DND-41 (cell line): ENCODE data around the gene RANBP17.

ENCODE experiments used
- ATAC-seq: fragments of 200-7000 bp; cut with Tn5 transposase; 3 replicates; pipeline ENCODE4 v1.9.1; 2021; ENCODE audit warnings: low read depth; ENCODE audit not compliant: insufficient read depth
- DNase-seq: peaks from one replicate; pipeline ENCODE4 v3.0.0-alpha.2; 2020
- H2AFZ ChIP-seq: 2 replicates; pipeline ENCODE4 v1.6.0; 2012; ENCODE audit warnings: low read depth, low read length
- H3K27ac ChIP-seq: 2 replicates; pipeline ENCODE4 v1.5.1; 2012; ENCODE audit warnings: low read length, inconsistent platforms
- H3K27me3 ChIP-seq: fragments of 200-600 bp; sonication (generic); 2 replicates; pipeline ENCODE4 v1.6.0; 2012; ENCODE audit warnings: low read length, mild to moderate bottlenecking, inconsistent platforms; ENCODE audit not compliant: insufficient read depth, poor library complexity
- H3K36me3 ChIP-seq: 2 replicates; pipeline ENCODE4 v1.5.1; 2012; ENCODE audit warnings: low read length, inconsistent platforms; ENCODE audit not compliant: insufficient read depth
- H3K4me1 ChIP-seq: 2 replicates; pipeline ENCODE4 v1.5.1; 2012; ENCODE audit warnings: mild to moderate bottlenecking, low read length; ENCODE audit not compliant: insufficient read depth
- H3K4me2 ChIP-seq: 2 replicates; pipeline ENCODE4 v1.6.0; 2012; ENCODE audit warnings: mild to moderate bottlenecking, moderate library complexity, low read length, inconsistent platforms; ENCODE audit not compliant: insufficient read depth
- H3K4me3 ChIP-seq, 2 experiments: fragments of 200-600 bp in 1 of 2; shearing (Covaris generic) in 1 of 2; 2 replicates each; pipeline ENCODE4 v1.5.1; 2012 to 2016; ENCODE audit warnings: inconsistent platforms in 2 of 2, low read length in 2 of 2, mild to moderate bottlenecking in 2 of 2, low read depth in 1 of 2, moderate library complexity in 1 of 2
- H3K79me2 ChIP-seq: 2 replicates; pipeline ENCODE4 v1.6.0; 2012; ENCODE audit warnings: low read length, inconsistent platforms; ENCODE audit not compliant: insufficient read depth
- H3K9ac ChIP-seq: 2 replicates; pipeline ENCODE4 v1.6.0; 2012; ENCODE audit warnings: low read depth, mild to moderate bottlenecking, inconsistent platforms, low read length, moderate library complexity
- H3K9me3 ChIP-seq: 2 replicates; pipeline ENCODE4 v1.5.1; 2012; ENCODE audit warnings: low read length, moderate library complexity, mild to moderate bottlenecking, inconsistent platforms; ENCODE audit not compliant: insufficient read depth, severe bottlenecking
- H4K20me1 ChIP-seq: 2 replicates; pipeline ENCODE4 v1.6.0; 2012; ENCODE audit warnings: low read length; ENCODE audit not compliant: insufficient read depth
- EZH2 ChIP-seq: IDR thresholded peaks from 3 replicates; pipeline ENCODE4 v1.6.1; 2012; ENCODE audit warnings: borderline replicate concordance, low read depth, mild to moderate bottlenecking, moderate library complexity, low read length, inconsistent platforms; ENCODE audit not compliant: severe bottlenecking
- TF ChIP-seq, protein P1 (sequence below): IDR thresholded peaks from 2 replicates; pipeline ENCODE4 v1.5.1; 2012; ENCODE audit warnings: borderline replicate concordance, low read length, moderate library complexity, mild to moderate bottlenecking; ENCODE audit not compliant: poor library complexity, severe bottlenecking; ENCODE audit errors: extremely low read depth

The RANBP17 gene

DNA sequence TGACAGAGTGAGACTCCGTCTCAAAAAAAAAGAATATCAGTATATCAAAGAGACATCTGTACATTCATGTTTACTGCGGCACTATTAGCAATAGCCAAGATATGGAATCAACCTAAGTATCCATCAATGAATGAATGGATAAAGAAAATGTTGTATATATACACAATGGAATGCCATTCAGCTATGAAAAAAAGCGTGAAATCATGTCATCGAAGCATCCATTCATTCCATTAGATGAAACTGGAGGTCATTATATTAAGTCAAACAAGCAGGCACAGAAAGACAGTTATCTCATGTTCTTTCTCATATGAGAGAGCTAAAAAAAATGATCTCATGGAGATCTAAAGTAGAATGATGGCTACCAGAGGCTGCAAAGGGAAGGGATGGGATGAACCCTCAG, 266.3 kb downstream of the RANBP17 start:
- Histone ChIP-seq H3K4me1 (no peaks in the 10 kb centered on the region), H3K79me2 (no peaks in the 10 kb centered on the region), H3K36me3 (no peaks in the 10 kb centered on the region), H4K20me1 (no peaks in the 10 kb centered on the region), H3K4me3 (no peak overlapping the region), H3K9me3 (no peaks in the 10 kb centered on the region), H2AFZ (no peak overlapping the region), H3K4me2 (no peak overlapping the region), H3K27me3 (no peaks in the 10 kb centered on the region), H3K27ac (no peak overlapping the region), H3K9ac (no peak overlapping the region)
- DNase-seq: no peak
- TF ChIP-seq, protein P1, sequence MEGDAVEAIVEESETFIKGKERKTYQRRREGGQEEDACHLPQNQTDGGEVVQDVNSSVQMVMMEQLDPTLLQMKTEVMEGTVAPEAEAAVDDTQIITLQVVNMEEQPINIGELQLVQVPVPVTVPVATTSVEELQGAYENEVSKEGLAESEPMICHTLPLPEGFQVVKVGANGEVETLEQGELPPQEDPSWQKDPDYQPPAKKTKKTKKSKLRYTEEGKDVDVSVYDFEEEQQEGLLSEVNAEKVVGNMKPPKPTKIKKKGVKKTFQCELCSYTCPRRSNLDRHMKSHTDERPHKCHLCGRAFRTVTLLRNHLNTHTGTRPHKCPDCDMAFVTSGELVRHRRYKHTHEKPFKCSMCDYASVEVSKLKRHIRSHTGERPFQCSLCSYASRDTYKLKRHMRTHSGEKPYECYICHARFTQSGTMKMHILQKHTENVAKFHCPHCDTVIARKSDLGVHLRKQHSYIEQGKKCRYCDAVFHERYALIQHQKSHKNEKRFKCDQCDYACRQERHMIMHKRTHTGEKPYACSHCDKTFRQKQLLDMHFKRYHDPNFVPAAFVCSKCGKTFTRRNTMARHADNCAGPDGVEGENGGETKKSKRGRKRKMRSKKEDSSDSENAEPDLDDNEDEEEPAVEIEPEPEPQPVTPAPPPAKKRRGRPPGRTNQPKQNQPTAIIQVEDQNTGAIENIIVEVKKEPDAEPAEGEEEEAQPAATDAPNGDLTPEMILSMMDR: no peak
- no peak for TF ChIP-seq EZH2
- ATAC-seq: no peak

DNA sequence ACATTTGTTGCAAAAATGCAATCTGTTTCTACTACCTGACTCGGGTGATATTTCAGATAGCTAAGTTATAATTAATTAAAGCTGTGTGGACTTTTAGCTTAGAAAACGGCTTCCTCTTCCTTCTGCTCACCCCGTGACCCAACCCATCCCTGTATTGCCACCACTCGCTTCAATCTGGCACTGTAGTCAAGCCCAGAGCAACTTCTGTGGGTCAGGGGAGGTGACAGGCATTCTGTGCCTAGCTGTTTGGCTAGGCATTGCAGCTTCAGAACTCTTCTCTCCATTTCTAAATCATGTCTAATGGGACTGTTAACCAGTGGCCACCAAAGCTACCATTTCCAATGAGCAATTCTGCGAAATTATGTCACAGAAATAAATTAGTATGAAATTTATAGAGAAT, 267.5 kb downstream of the RANBP17 start:
- no peaks in the 10 kb centered on the region for H3K9me3 ChIP-seq
- no peaks in the 10 kb centered on the region for H3K27me3 ChIP-seq
- H3K36me3 ChIP-seq: no peaks in the 10 kb centered on the region
- no peak for ATAC-seq
- no peak overlapping the region for H3K9ac ChIP-seq
- no peaks in the 10 kb centered on the region for H4K20me1 ChIP-seq
- H3K79me2 ChIP-seq: no peaks in the 10 kb centered on the region
- TF ChIP-seq, protein P1: no peak
- TF ChIP-seq EZH2: no peak
- H3K27ac ChIP-seq: no peak overlapping the region
- DNase-seq: no peak
- H3K4me1 ChIP-seq: no peaks in the 10 kb centered on the region
- H3K4me2 ChIP-seq: no peak overlapping the region
- no peak overlapping the region for H3K4me3 ChIP-seq
- peak overlapping the region; percentile 51; the same call in 1 of the 2 replicates for H2AFZ ChIP-seq

GRCh38 chr5:171131497-171131896, 269.7 kb downstream of the RANBP17 start:
- no peaks in the 10 kb centered on the region for H3K9me3 ChIP-seq
- no peak overlapping the region for H2AFZ ChIP-seq
- H3K4me2 ChIP-seq: no peak overlapping the region
- no peaks in the 10 kb centered on the region for H4K20me1 ChIP-seq
- no peak overlapping the region for H3K4me3 ChIP-seq
- no peak overlapping the region for H3K27ac ChIP-seq
- H3K9ac ChIP-seq: no peak overlapping the region
- H3K79me2 ChIP-seq: no peaks in the 10 kb centered on the region
- H3K4me1 ChIP-seq: no peaks in the 10 kb centered on the region
- no peak for TF ChIP-seq EZH2
- TF ChIP-seq, protein P1: no peak
- H3K36me3 ChIP-seq: no peaks in the 10 kb centered on the region
- DNase-seq: no peak
- ATAC-seq: no peak
- no peaks in the 10 kb centered on the region for H3K27me3 ChIP-seq
